Stimulated activated CD8-positive, alpha-beta memory T cell treated with anti-CD3 and anti-CD28 coated beads, Interleukin-7, amount 100 ng/mL, for 24 hours (primary cell): ENCODE data around the gene NRXN3.

Source experiments
- DNase-seq: peaks from one replicate; pipeline ENCODE4 v3.0.0-alpha.2; 2020; ENCODE audit warnings: low read depth

Gene NRXN3

DNA sequence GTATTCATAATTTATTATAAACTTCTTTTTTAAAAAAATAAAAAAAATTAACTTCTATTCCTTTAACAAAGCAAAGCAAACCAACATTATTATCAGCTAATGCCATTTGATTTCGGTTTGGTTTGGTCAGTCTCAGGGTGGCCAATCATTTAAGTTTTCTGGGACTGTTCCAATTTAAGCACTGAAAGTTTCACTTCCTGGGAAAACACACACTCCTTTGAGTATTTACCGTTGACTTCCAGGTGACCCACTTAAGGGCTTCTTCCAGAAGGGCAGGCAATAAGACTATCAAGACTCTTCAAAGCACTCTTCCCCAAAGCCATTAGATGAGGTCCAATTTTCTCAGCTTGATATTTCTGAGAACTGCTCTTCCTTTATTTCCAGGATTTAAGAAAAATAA, 1187.1 kb downstream of the NRXN3 start:
- DNase-seq = no peak

DNA sequence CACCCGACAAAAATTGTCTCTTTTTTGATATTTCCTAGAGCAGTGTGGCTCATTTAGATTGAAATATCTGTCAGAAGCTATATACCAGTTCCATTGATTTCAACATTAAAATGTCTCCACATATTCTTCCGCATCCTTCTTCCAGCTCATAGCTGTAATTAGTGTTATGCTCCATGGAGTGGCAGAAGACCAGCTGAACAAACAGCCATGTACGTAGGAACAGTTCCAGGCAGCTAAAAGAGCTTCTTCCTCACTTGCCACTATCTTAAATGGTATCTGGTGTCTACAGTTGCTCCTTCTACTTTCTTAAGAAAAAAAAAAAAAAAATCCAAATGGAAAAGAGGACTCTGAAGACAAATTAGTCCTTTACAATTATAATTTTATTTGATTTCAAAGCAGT, 1193.1 kb downstream of the NRXN3 start:
- DNase-seq = no peak

DNA sequence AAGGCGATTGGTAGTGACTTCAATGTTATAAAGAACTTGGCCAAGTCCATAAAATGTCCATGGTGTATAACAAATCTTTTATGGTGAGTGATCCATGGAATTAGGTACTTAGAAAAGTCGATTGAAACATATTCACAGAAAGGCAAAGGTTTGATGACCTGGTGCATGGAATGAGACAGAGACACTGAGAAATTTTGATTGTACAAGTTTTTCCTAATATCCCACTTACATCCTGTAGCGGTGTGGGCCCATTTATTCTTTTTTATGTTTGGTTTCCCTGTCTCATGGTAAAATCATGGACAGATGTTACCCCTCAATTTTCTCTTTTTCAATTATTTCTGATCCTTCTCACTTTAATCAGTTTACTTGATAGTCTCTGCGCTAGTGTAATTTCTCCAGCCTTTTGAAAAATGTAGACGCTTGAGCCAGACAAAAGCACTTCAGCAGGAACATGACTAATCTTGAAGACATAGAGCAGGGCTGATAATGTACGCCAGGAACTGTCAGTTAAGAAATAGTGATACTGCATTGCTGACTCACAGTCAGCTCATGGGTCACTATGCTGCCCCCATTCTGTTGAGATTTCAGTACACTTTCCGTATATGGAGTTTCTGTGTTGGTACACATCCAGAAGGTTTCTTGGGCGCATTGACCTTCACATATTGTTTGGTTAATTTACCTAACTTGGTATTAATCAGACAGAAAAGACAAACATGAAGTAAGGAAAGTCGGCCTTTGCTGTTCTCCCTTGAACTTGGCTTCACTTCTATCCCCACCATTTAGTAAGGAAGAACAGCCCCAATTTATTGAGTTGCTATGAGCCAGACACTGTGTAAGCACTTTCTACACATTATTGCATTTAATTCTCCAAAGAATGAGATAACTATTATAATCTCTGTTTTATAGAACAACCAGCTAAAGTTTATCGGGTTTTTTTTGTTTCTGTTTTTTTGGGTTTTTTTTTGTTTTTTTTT, 1199.5 kb downstream of the NRXN3 start:
- no peak for DNase-seq

DNA sequence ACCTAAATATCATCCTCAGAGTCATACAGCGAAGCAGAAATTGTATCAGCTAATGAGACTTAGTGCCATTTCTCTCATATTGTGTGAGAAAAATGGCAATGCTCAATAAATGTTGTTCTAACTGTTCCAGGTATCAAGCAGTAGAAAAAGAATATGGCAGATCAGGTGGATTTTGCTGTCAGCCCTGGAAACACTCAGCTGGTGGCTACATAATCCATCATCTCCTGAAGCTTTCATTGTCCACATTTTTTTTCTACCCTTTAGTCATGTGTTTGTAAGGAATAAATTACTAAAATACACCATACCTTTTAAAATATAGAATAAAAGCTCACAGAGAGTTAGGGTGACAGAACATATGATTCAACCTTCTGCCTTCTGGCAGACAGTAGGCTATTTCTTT, 1200.8 kb downstream of the NRXN3 start:
- no peak for DNase-seq

DNA sequence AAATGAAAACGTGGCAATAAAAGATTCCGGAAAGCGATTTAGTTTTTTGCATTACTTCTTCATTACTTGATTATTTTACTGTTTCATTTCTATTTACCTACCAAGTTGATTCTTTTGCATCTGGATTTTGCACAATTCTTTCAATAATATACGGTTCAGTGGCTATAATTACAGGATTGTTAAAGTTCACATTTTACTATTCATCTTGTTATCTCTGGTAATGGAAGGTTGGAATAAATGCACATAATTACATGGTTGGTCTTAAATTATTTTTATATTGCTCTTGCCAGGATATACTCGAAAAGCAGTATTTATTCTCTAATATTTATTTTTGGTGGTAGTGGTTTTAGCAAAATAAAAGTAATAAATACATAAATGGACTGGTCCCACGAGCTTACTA, 1203.3 kb downstream of the NRXN3 start:
- no peak for DNase-seq

DNA sequence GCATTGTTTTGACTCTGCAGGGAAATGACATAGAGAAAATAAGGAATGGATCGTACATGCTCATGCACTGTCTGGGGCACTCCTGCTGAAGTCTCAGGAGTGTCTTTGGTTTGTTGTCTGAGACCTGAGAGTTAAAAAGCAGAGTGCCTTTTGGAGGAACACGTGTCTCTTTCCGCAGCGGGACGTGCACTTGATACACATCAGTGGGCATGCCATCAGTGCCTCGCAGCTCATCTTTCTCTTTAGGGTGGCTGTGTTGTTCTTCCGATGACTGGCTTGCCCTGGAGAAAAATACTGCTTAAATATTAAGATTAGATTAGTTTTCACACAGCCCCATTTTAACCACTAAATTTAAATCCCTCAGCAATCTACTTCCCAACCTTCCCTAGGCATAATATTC, 1205.2 kb downstream of the NRXN3 start:
- no peak for DNase-seq

DNA sequence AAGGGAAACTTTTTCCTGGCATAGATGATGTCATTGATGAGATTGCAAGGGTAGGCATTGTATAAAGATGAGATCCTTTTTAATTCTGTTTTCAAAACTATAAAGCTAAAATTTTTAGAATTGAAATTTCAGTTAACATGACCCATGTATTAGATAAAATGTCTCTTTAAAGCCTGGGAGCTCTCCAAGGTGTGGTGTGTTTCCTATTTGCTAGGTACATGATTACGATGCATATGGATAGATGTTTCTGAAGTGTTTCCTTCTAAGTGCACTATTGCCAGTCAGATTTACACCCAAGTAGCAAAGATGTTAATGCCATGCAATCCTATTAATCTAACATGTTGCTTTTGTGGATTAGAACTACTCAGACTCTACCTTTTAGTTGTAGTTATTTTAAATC, 1206.4 kb downstream of the NRXN3 start:
- DNase-seq = no peak

DNA sequence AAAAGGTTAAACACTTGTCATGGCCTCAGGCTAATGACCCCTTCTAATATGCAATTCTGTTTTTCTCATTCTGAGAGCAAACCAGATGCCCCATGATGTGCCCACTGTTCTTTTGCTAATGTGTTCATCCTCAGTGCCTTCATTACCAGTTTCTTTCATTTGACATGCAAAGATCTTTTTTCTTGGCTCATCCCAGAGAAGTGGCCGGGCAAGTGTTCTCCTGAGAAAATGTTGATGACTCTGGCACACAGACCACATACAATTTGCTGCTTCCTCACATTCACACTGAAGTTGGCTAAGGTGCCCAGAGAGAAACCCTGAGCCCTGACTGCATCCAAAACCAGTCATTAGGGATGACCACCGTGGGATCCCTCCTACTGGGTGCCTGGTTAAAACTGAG, 1207.8 kb downstream of the NRXN3 start:
- DNase-seq = no peak

DNA sequence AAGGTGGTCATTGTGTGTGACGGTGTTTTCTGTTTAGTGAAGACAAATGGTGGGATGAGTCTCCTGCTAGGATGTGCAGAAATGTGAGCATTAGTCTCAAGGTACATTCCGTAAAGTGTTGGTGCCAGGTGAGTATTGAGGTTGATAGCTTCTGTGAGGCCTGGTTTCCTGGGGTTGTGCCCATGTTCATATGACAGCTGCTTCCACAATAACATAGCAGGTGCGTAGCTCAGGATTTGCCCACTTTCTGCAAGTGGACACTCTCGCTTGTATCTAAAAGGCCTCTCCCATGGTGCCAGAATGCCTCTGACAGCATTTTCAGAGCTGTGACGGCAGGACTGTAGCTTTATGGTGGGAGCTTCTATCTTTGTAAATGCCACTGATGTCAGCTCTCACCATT, 1209.1 kb downstream of the NRXN3 start:
- DNase-seq = no peak

DNA sequence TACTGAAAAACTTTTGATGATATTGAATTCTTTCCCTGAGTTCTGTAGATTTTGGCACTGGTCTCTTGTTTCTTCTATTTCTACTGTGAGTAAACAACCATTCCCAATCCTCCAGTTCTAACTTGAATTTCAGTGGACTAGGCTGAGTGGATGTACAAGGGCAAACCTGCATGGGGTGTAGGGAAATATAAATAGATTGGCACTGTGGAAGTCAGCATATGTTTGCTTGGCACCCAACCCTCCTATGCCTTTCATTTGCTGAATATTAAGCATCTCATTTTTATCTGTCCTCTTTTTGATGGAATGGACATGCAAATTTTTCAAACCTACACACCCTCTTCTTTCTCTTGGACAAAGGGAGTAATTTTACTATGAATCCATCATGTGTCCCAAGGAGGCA, 1212.9 kb downstream of the NRXN3 start:
- DNase-seq = no peak

DNA sequence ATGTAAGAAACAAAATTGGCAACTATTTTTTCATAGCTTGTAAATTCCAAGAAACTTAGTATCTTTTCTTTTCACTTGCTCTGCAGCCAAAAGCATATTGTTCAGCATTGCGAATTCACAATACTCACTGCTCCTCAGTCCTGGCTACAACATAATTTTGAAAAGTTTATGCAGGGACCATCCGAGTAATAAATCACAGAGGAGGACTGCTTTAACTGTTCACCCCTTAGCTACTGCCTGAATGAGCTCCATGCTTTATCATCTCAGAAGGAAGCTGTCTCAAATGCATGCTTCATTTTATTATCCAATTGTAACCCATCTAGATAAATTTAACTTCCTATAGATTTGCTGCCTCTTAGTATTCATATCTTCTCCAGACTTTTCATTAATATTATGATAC, 1213.3 kb downstream of the NRXN3 start:
- no peak for DNase-seq

DNA sequence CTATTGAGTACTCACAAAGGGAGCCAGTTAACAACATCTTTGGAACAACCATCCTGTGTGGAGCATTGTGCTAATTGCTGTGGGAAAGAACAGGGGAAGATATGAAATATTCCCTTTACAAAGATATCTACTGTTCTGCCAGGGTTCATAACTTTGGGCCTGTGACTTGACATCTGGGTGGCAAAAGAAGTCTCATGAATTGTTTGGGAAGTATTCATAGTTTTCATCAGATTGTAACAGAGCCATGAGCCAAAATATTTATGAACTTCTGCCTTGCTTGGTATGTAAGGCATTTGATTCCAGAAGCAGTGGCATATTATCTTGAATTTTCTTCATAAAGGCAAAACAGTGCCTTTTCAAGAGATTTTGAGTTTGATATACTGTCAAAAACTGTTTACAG, 1224.9 kb downstream of the NRXN3 start:
- DNase-seq = no peak

DNA sequence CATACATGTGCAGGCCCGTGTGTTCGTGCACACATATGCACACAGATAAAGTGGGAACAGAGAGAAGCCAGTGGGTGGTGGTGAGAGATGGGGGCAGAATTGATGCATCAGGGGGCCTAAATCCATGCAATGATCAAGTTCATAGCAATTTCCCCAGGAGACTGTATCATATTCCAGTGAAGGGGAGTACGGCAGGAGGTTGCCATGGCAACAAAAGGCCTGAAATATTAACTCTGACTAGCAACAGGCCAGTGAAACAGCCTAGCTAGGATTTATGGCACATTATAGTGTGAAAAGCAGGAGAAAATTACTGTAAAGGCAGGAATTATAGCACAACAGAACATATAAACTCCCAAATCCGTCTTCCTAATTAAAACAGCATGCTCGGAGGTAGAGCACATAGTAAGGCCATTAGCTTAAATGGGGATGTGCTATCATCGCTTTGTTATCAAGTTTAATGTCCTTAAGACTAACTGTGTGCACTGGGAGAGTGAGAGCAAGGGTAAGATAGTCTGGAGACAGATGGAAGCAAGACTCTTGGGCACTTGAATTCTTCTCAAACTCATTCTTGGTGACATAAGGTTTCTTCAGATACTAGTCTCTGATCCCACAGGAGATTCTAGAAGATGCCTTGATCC, 1234.8 kb downstream of the NRXN3 start:
- DNase-seq = no peak

DNA sequence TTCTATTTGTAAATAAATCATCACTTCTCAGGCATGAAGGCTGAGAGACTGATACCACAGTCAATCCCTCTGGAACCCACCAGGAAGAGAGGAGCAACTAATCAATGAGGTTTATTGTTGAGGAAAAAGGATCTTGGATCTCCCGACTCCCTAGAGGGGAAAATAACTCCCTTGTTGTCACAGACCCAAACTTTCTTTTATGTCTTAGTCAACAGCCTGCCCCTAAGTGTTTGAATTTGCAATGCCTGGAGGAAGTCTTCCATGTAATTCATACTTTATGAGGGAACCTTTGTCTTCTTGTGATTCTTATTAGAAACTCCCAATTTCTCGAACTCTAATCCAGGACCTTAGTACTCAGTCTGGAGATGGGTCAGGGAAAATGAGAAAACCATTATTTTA, 1235.3 kb downstream of the NRXN3 start:
- no peak for DNase-seq

DNA sequence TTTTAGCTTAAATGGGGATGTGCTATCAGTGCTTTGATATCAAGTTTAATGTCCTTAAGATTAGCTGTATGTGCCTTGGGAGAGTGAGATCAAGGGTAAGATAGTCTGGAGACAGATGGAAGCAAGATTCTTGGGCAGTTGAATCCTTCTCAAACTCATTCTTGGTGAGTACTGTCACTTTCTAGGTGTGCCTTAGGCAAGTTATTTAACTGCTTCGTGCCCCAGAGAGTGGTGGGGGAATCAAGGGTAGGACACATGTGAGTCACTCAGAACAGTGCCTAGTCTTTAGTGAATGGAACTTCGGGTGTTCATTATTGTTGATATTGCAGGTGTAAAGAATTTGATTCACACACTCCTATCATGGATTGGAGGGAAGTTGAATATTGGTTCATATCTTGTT, 1237.4 kb downstream of the NRXN3 start:
- no peak for DNase-seq

DNA sequence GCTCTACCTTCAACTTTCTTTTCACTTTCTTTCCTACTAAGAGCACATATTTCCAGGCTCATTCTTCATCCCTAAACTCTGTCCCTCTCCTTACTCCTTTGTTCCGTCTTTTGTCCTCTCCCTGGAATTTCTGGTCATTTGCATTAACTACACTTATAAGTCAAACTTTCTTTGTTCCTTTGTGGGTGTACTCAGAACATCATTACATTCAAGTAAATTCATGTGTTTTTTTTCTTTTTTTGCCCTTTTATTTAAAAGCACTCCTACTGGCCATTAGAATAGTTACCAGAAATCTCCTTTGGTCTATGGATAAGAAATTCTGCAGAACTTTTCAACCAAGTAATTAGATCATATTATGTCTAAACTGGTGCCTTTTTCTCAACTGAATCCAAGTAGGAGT, 1238.5 kb downstream of the NRXN3 start:
- DNase-seq = no peak

DNA sequence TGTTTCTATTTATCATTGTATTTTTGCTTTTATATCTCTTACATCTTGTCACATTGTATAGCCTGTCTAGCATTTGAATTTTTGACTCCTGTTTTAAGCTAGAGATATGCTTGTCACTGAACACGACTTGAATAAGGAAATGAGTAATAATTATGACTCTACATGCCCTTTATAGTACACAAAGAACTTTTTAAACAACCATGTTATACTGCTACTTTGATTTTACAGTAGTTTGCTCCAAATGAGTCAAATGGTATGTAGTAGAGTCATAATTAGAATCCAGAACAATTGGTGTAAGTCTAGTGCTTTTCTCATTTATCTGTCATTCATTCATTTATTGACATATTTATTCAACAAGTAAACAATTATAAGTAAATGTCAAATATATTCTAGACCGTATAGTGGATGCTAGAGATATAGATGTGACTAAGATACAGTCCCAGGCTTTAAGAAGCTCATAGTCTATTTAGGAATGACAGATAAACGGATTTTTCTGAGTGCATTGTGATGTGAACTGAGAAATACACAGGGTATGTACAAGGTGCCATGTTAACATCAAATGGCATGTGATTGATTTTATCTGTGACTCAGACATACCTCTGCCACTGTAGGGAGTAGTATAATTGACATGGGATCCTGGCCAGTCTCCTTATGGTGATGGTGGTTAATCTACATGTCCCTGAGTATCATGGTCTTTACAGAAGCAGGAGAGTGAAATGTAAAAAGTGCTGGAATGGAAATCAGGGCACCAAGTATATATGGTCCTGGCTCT, 1241.4 kb downstream of the NRXN3 start:
- no peak for DNase-seq

DNA sequence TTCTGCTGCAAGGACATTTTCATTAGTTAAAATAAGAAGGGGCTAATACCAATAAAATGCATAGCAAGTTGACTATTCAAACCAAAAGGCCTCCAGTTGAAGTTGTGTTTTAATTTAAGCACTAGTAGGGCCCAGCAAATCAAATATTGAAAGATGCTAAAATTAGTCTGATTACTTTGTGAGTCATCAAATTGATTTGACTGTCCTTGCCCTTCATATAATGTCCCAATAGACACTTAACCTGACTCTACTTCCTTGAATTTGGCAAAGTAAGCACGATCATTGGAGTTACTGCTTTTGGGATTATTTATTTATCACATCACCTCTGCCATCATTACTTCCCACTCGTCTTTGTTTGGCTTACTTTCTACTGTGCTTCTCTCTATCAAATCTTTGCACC, 1242.6 kb downstream of the NRXN3 start:
- no peak for DNase-seq

DNA sequence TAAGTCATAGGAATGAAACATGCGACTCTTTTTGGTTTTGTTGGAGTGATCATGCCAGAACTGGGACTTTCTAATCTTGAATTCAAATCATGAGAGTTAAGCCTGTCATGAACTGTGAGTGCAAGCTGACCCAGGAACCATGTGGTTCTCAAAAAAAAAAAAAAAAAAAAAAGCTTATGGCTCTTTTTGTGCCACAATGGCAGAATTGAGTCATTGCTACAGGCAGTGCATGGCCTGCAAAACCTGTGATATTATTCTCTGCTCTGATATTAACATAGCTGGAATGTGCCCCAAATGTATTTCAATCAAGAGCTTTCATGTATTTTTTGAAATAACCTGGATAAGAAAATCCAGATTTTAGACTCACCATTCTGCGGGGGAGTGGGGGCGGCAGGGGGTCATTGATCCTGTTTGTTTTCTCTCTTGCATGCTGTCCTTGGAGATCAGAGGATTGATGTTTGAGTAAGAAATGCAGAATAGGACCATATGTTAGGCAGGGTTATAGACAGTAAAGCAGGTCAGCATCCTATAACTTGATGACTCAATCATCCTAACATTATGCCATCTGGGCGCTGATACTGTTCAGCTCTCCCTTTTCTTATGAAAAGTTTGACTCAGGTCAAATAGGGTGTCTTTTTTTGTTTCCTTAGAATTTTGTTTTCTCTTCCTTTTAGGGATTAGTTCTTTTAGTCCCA, 1243.7 kb downstream of the NRXN3 start:
- DNase-seq = no peak

DNA sequence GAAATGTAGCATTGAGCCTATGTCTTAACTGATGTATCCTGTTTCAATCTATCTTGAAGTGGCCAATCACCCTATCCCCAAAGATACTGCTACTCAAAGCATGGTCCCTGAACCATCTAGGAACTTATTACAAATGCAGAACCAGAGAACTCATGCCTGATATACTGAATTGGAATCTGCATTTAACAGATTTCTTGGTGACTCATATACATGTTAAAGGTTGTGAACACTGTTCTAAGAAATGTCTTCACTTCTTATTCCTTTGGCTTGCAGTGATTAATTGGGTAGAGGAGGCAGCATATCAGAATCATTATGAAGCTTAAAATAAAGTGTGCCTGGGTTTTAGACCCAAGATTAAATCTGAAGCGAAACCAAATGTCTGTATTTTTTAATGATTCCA, 1245.6 kb downstream of the NRXN3 start:
- DNase-seq = no peak

DNA sequence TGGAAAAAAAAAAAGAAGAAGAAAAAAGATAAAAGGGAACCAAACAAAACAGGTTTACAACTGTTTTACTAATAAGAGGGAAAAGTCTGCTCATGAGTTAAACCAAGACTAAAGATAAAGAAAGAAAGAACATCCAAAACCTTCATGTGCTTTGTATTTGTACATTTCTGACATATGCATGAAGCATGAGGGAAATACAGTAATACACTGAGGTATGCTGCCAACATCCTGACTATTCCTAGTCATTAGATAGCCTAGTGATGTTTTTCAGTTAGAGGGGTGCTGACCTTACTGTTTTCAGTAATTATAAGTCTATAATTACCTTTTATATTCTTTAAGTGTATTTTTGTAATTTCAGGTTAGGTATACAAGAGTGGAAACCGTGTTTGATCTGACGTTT, 1247.8 kb downstream of the NRXN3 start:
- DNase-seq = no peak
